ENCODE data around the gene APOB. TPM values are rescaled to one million over a fixed set of nuclear protein-coding genes. Genes with fewer than 3 reads are reported as not detected.

APOB gene
- total and polyA plus RNA-seq, 2 of the 8 experiments (the other 6 are each of a cell fraction or from before 2014, with no cell fraction given): 0.15 to 0.61 TPM

DNA sequence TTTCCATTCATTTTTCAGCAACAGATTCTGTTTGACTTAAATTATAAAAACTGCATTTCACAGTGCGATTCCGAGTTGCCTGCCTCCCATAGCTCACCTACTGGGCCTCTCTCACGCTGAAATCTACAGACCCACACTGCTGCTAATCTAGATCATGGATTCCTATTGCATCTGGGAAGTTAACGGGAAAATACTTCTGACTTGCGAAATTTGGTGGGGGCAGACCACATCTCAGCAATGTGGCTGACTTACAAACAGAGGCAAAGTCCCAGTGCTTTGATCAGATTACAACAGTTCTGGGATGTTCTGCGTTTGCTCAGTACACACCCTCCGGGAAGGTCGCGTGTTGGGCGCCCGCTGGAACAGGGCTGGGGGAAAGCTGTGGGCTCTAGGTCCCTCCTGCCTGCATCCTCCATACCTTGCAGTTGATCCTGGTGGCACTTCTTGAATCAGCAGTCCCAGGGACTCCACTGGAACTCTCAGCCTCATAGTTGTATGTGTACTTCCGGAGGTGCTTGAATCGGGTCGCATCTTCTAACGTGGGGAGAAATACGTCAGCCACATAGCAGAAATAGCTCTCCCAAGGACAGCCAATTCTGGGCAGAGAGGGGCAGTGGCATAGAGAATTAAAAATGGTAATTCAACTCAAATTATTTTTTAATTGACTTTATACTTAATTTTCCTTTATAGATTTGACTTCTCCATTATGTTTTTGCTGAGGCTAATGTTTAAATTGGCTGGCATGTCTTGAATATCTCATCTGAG lies 1.7 kb downstream of the APOB start:
- Histone ChIP-seq H3K4me3 (ENCODE audit: extremely low read depth in 1 of 4, insufficient read depth in 2 of 4, low read depth in 3 of 4, low read length in 4 of 4) (no peak overlapping the region), H3K23me2 (ENCODE audit: low read depth, low read length) (peaks cover 4% of the 10 kb centered on the region; the same call in 1 of the 2 replicates), H2AFZ (ENCODE audit: low read length) (no peak overlapping the region), H3K23ac (ENCODE audit: insufficient read length) (no peak overlapping the region), H3K27ac (ENCODE audit: low read depth, low read length) (no peak overlapping the region), H3K56ac (replicated peaks; ENCODE audit: insufficient read length, low read depth, low read length) (no peak overlapping the region), H2BK15ac (ENCODE audit: low read length) (no peak overlapping the region), H2AK5ac (ENCODE audit: low read depth, low read length) (no peak overlapping the region), H2BK12ac (ENCODE audit: low read depth, low read length) (no peak overlapping the region), H2BK120ac (replicated peaks; ENCODE audit: low read depth, low read length) (no peak overlapping the region), H3K4me2 (ENCODE audit: insufficient read depth in 1 of 2, low read depth in 2 of 2, low read length in 2 of 2) (no peak overlapping the region; a peak in 1 of 4 replicates), H4K5ac (ENCODE audit: insufficient read length, low read depth, low read length) (no peak overlapping the region), H3K79me2 (ENCODE audit: control insufficient read depth in 1 of 2, insufficient read depth in 2 of 2, low read length in 2 of 2) (no peaks in the 10 kb centered on the region), H3K18ac (ENCODE audit: extremely low read depth, low read length) (no peak overlapping the region), H4K8ac (ENCODE audit: extremely low read depth, insufficient read depth, low read length) (no peak overlapping the region), H3K9me3 (ENCODE audit: insufficient read depth in 2 of 2, low read depth in 1 of 2, low read length in 1 of 2) (no peaks in the 10 kb centered on the region), H3K79me1 (ENCODE audit: low read depth, low read length) (no peaks in the 10 kb centered on the region), H3K27me3 (replicated peaks in 1 of 4; ENCODE audit: control insufficient read depth in 3 of 4, extremely low read depth in 1 of 4, insufficient read depth in 3 of 4, low read length in 3 of 4) (peaks cover 1 to 12% (median 9%) of the 10 kb centered on the region in 4 experiments; a peak in 6 of 7 replicates), H2BK5ac (ENCODE audit: low read depth, low read length) (no peak overlapping the region), H3K9ac (replicated peaks in 1 of 4; ENCODE audit: extremely low read depth in 1 of 4, low read depth in 3 of 4, low read length in 3 of 4) (no peak overlapping the region), H3K14ac (ENCODE audit: insufficient read length) (no peak overlapping the region), H3K4ac (replicated peaks; ENCODE audit: insufficient read length, low read depth, low read length) (no peak overlapping the region), H4K91ac (replicated peaks; ENCODE audit: insufficient read length, low read length) (no peak overlapping the region), H2BK20ac (ENCODE audit: low read length) (no peak overlapping the region), H3K4me1 (replicated peaks in 1 of 4; ENCODE audit: control insufficient read depth in 3 of 4, insufficient read depth in 4 of 4, low read length in 3 of 4) (peaks cover 0 to 7% (median 3%) of the 10 kb centered on the region in 4 experiments; a peak in 6 of 7 replicates), H4K20me1 (replicated peaks in 1 of 2; ENCODE audit: control insufficient read depth in 1 of 2, insufficient read depth in 2 of 2, low read length in 2 of 2) (no peaks in the 10 kb centered on the region), H3K36me3 (ENCODE audit: control insufficient read depth in 2 of 4, insufficient read depth in 4 of 4, low read length in 3 of 4) (no peaks in the 10 kb centered on the region)
- ChIA-PET POLR2A (ENCODE audit: partially characterized antibody) (no interaction called here), CTCF (ENCODE audit: partially characterized antibody) (interaction anchor here (0.7 to 9.2 kb wide), 25 partner anchors 9 to 391 kb away, joined by 3 to 188 read pairs (median 4); no protein-coding TSS in a partner anchor)
- DNase-seq (ENCODE audit: low read depth in 1 of 2, low spot score in 2 of 2) (no peak), FAIRE-seq (no peak)
- 95% methylated on average over 16 of the region's 16 CpGs; no CpG with 5 or more reads in 1 of the 2 experiments for WGBS, 2 experiments (ENCODE audit: extremely low coverage in 1 of 2, insufficient coverage in 1 of 2, insufficient read length in 1 of 2, insufficient replicate concordance in 2 of 2, low coverage in 1 of 2, low lambda C conversion rate in 2 of 2, missing lambda C conversion rate in 1 of 2)
- TF ChIP-seq KDM5A (IDR thresholded peaks at IDR 0.05; ENCODE audit: low read length): no peak
- TF ChIP-seq RNF2 (IDR thresholded peaks at IDR 0.05; ENCODE audit: borderline replicate concordance, low read depth, low read length, missing control alignments, poor library complexity, severe bottlenecking): no peak
- no peak for TF ChIP-seq GABPA (IDR thresholded peaks at IDR 0.05; ENCODE audit: borderline replicate concordance, insufficient read depth, low read length)
- no peak for TF ChIP-seq MAFK (IDR thresholded peaks at IDR 0.05; ENCODE audit: low read depth, low read length)
- no peak for TF ChIP-seq RXRA (IDR thresholded peaks at IDR 0.05; ENCODE audit: insufficient read depth, low read depth, low read length)
- TF ChIP-seq KDM4A (IDR thresholded peaks at IDR 0.05; ENCODE audit: low read depth, low read length, severe bottlenecking): no peak
- no peak for TF ChIP-seq TAF7 (optimal IDR thresholded peaks at IDR 0.05; ENCODE audit: borderline replicate concordance, low read depth, low read length)
- TF ChIP-seq TBP (IDR thresholded peaks at IDR 0.05; ENCODE audit: low read depth, low read length): no peak
- no peak for TF ChIP-seq TEAD4 (IDR thresholded peaks at IDR 0.05; ENCODE audit: low read depth, low read length)
- TF ChIP-seq EP300 (IDR thresholded peaks at IDR 0.05; ENCODE audit: borderline replicate concordance in 1 of 2, low read depth in 2 of 2, low read length in 2 of 2): no peak
- TF ChIP-seq POU5F1 (IDR thresholded peaks at IDR 0.05; ENCODE audit: low read depth, low read length): no peak
- TF ChIP-seq CBX5 (IDR thresholded peaks at IDR 0.05; ENCODE audit: low read depth, low read length): no peak

All from H1 (cell line).